ENCODE measurements around the gene LANCL3.
"Not testable (repeated sequence)": the region's sequence is repeated elsewhere in the genome, so short reads cannot be mapped to it uniquely, and the experiment has no call there.

The LANCL3 gene

GRCh38 chrX:37627602-37628001 is 56.1 kb downstream of the LANCL3 start:
- DNase-seq = no peak

GRCh38 chrX:37638047-37638446 is 66.6 kb downstream of the LANCL3 start:
- no peak for DNase-seq

- no peak for DNase-seq
Measured at GRCh38 chrX:37640142-37640541, 68.7 kb downstream of the LANCL3 start.

- DNase-seq = no peak
Measured at GRCh38 chrX:37641859-37642258, 70.4 kb downstream of the LANCL3 start.

- no peak for DNase-seq
Measured at GRCh38 chrX:37644381-37645305, 73.2 kb downstream of the LANCL3 start.

GRCh38 chrX:37646254-37646653 is 74.8 kb downstream of the LANCL3 start:
- DNase-seq = no peak

- DNase-seq = not testable (repeated sequence)
Measured at GRCh38 chrX:37650879-37651278, 79.4 kb downstream of the LANCL3 start.

- no peak for DNase-seq
Measured at GRCh38 chrX:37651921-37652452, 80.5 kb downstream of the LANCL3 start.

- no peak for DNase-seq
Measured at GRCh38 chrX:37652589-37653231, 81.2 kb downstream of the LANCL3 start.

GRCh38 chrX:37653397-37654085 is 82.1 kb downstream of the LANCL3 start:
- no peak for DNase-seq

GRCh38 chrX:37658343-37659030 is 87.0 kb downstream of the LANCL3 start:
- DNase-seq = no peak

GRCh38 chrX:37659047-37659446 is 87.6 kb downstream of the LANCL3 start:
- DNase-seq = no peak

GRCh38 chrX:37662181-37662580 is 90.7 kb downstream of the LANCL3 start:
- DNase-seq = no peak

- DNase-seq = no peak
Measured at GRCh38 chrX:37666516-37666915, 95.1 kb downstream of the LANCL3 start.

- DNase-seq = no peak
Measured at GRCh38 chrX:37667141-37667540, 95.7 kb downstream of the LANCL3 start.

- no peak for DNase-seq
Measured at GRCh38 chrX:37672563-37672962, 101.1 kb downstream of the LANCL3 start.

GRCh38 chrX:37676811-37677210 is 105.3 kb downstream of the LANCL3 start:
- DNase-seq = no peak

- no peak for DNase-seq
Measured at GRCh38 chrX:37677243-37677642, 105.8 kb downstream of the LANCL3 start.

- DNase-seq = no peak
Measured at GRCh38 chrX:37677765-37678164, 106.3 kb downstream of the LANCL3 start.

- DNase-seq = no peak
Measured at GRCh38 chrX:37678574-37678973, 107.1 kb downstream of the LANCL3 start.

- no peak for DNase-seq
Measured at GRCh38 chrX:37679230-37679629, 107.8 kb downstream of the LANCL3 start.

- DNase-seq = no peak
Measured at GRCh38 chrX:37679888-37680287, 108.4 kb downstream of the LANCL3 start.

- DNase-seq = no peak
Measured at GRCh38 chrX:37684426-37684825, 113.0 kb downstream of the LANCL3 start.
